ENCODE data around the gene GALNT10. TPM values are rescaled to one million over a fixed set of nuclear protein-coding genes. Genes with fewer than 3 reads are reported as not detected.

GALNT10 gene
- total RNA-seq, 1 donor from 2014 or later = 11.5 TPM

GRCh38 chr5:154214371-154215106, 24.0 kb downstream of the GALNT10 start:
- no peak overlapping the region for H3K27ac ChIP-seq
- H3K27me3 ChIP-seq = no peaks in the 10 kb centered on the region
- H3K4me3 ChIP-seq = no peak overlapping the region
- H3K36me3 ChIP-seq = no peaks in the 10 kb centered on the region
- peaks cover 16% of the 10 kb centered on the region for H3K4me1 ChIP-seq
- intact Hi-C loops (cut with DNase I) = no loop called here
- H3K9me3 ChIP-seq = no peaks in the 10 kb centered on the region
- TF ChIP-seq CTCF (IDR thresholded peaks at IDR 0.05) (no peak), POLR2A (IDR thresholded peaks at IDR 0.05) (no peak), POLR2AphosphoS5 (IDR thresholded peaks at IDR 0.05; ENCODE audit: insufficient read depth in 1 of 2, low read depth in 1 of 2) (no peak)
- DNase-seq (ENCODE audit: extremely low spot score in 2 of 2) = no peak

GRCh38 chr5:154215571-154216325, 25.2 kb downstream of the GALNT10 start:
- no peaks in the 10 kb centered on the region for H3K9me3 ChIP-seq
- H3K27ac ChIP-seq = no peak overlapping the region
- H3K4me3 ChIP-seq = no peak overlapping the region
- intact Hi-C loops (cut with DNase I) = no loop called here
- no peaks in the 10 kb centered on the region for H3K27me3 ChIP-seq
- TF ChIP-seq POLR2A (IDR thresholded peaks at IDR 0.05) (no peak), POLR2AphosphoS5 (IDR thresholded peaks at IDR 0.05; ENCODE audit: insufficient read depth in 1 of 2, low read depth in 1 of 2) (no peak), CTCF (IDR thresholded peaks at IDR 0.05) (no peak)
- peaks cover 16% of the 10 kb centered on the region for H3K4me1 ChIP-seq
- DNase-seq (ENCODE audit: extremely low spot score in 2 of 2) = no peak
- no peaks in the 10 kb centered on the region for H3K36me3 ChIP-seq

- Histone ChIP-seq H3K9me3 (no peaks in the 10 kb centered on the region), H3K27ac (no peak overlapping the region), H3K4me1 (peaks cover 16% of the 10 kb centered on the region), H3K27me3 (no peaks in the 10 kb centered on the region), H3K36me3 (no peaks in the 10 kb centered on the region), H3K4me3 (no peak overlapping the region)
- intact Hi-C loops (cut with DNase I) = no loop called here
- no peak for TF ChIP-seq POLR2AphosphoS5 (IDR thresholded peaks at IDR 0.05; ENCODE audit: insufficient read depth in 1 of 2, low read depth in 1 of 2)
- TF ChIP-seq POLR2A (IDR thresholded peaks at IDR 0.05) = no peak
- no peak for TF ChIP-seq CTCF (IDR thresholded peaks at IDR 0.05)
- no peak for DNase-seq (ENCODE audit: extremely low spot score in 2 of 2)
Observed at GRCh38 chr5:154217462-154217861, 26.9 kb downstream of the GALNT10 start.

- intact Hi-C loops (cut with DNase I) = no loop called here
- H3K4me1 ChIP-seq = peaks cover 16% of the 10 kb centered on the region
- no peak for DNase-seq (ENCODE audit: extremely low spot score in 2 of 2)
- H3K27me3 ChIP-seq = no peaks in the 10 kb centered on the region
- no peak overlapping the region for H3K27ac ChIP-seq
- no peaks in the 10 kb centered on the region for H3K36me3 ChIP-seq
- H3K4me3 ChIP-seq = no peak overlapping the region
- H3K9me3 ChIP-seq = no peaks in the 10 kb centered on the region
- TF ChIP-seq POLR2AphosphoS5 (IDR thresholded peaks at IDR 0.05; ENCODE audit: insufficient read depth in 1 of 2, low read depth in 1 of 2) (no peak), POLR2A (IDR thresholded peaks at IDR 0.05) (no peak), CTCF (IDR thresholded peaks at IDR 0.05) (no peak)
Observed at GRCh38 chr5:154218786-154219185, 28.3 kb downstream of the GALNT10 start.

- Histone ChIP-seq H3K27me3 (no peaks in the 10 kb centered on the region), H3K4me3 (no peak overlapping the region), H3K9me3 (no peaks in the 10 kb centered on the region), H3K4me1 (peaks cover 11% of the 10 kb centered on the region), H3K27ac (no peak overlapping the region), H3K36me3 (no peaks in the 10 kb centered on the region)
- no peak for DNase-seq (ENCODE audit: extremely low spot score in 2 of 2)
- TF ChIP-seq CTCF (IDR thresholded peaks at IDR 0.05) (no peak), POLR2A (IDR thresholded peaks at IDR 0.05) (no peak), POLR2AphosphoS5 (IDR thresholded peaks at IDR 0.05; ENCODE audit: insufficient read depth in 1 of 2, low read depth in 1 of 2) (no peak)
- intact Hi-C loops (cut with DNase I) = no loop called here
Observed at GRCh38 chr5:154220625-154221024, 30.1 kb downstream of the GALNT10 start.
